ENCODE data around the gene MRPS22.

DNA sequence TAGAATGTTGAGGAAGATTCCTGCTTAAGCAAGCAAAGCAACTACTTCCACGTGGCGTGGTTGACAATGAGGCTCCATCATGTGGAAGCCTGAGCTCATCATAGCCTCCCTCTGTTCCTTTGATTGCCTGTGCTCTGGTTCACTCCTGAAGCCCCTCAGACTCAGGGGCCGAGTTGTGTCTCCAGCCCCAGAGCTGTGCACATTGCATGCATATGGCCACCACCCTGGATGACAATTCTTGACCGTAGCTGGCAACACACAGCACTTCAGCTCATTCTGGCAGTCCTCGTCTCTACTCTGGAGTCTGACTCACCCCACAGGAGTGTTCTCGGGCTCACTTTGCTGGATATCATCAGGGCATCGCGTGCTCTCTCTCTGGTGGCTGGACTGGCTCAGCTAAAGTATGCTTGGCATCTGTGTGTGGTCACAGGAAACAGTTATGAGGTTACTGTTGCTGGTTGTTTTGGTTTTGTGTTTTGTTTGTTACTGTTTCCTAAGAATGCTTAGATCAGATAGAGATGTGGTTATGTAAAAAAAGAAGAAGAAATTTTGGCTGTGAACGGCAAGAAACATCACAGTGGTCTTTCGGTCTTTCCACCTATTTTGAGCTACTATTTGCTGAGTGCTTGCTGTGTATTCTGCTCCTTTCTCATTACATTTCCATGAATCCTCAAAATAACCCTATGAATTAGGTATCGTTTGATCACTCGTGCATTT, 41.6 kb upstream of the MRPS22 start:
- TF ChIP-seq, protein P1, sequence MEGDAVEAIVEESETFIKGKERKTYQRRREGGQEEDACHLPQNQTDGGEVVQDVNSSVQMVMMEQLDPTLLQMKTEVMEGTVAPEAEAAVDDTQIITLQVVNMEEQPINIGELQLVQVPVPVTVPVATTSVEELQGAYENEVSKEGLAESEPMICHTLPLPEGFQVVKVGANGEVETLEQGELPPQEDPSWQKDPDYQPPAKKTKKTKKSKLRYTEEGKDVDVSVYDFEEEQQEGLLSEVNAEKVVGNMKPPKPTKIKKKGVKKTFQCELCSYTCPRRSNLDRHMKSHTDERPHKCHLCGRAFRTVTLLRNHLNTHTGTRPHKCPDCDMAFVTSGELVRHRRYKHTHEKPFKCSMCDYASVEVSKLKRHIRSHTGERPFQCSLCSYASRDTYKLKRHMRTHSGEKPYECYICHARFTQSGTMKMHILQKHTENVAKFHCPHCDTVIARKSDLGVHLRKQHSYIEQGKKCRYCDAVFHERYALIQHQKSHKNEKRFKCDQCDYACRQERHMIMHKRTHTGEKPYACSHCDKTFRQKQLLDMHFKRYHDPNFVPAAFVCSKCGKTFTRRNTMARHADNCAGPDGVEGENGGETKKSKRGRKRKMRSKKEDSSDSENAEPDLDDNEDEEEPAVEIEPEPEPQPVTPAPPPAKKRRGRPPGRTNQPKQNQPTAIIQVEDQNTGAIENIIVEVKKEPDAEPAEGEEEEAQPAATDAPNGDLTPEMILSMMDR (IDR thresholded peaks at IDR 0.05): no peak
- TF ChIP-seq POLR2A (IDR thresholded peaks at IDR 0.05): no peak

Measured in lower leg skin (tissue), 3 donors.